Measurements from ENCODE around the gene DDX10.

The DDX10 gene

DNA sequence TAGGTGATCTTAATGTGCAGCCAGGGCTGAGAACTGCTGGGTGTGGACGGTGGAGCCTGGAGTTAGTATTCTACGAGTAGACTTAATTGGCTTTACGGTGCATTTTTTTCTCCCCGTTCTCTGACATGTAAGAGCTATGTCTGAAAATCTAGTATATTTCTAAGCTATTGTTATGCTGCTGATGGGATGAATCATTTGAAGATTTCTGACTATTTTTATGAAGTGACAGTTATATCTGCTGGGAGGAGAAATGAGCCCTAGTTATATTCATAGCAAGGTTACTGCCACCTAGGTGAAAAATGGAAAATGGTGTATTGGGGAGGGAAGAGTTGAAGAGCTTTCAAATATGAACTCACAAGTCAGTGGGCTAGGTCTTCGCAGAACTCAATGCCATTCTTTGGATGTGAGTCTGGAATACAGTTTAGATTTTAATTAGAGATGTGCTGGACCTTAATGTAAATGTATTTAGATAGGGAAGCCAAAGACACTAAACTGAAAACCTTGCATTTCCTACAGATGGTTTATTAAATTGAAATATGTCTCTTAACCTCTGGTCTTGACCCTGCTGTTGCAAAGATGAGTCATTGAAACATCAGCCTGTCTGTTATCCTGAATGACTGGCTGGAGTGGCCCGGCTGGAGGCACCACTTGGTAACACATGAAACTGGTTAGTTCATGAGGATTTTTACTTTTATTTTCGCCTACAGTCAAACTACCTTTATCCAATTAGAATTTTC, 293.7 kb downstream of the DDX10 start:
- no peak for DNase-seq

DNA sequence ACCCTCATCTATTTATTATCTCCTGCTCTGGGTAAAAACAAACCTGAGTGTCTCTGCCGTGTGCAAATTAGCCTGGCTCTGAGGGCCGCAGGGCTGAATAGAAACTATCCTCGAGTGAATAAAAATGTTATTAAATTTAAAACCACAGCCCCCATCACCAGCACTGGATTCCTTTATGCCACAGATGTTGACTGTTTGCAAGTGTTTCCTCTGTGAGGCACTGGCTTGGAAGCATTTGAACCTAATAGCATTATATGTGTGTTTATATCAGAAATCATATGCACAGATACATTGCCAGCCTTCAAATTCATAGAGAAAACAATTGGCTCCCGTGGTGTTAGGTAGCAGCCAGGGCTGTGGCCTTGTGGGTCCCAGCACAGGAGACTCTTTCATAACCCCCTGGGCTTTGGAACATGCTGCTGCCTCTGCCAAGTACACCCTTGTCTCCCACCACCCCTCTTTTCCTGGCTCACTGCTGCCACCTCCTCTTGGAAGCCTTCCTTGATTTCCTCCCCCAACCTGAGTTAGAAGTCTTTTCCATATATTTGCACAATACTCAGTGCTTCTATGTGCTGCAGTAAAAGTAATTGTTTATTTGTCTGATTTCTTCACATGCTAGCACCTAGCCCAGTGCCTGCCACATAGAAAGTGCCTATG, 294.4 kb downstream of the DDX10 start:
- no peak for DNase-seq

DNA sequence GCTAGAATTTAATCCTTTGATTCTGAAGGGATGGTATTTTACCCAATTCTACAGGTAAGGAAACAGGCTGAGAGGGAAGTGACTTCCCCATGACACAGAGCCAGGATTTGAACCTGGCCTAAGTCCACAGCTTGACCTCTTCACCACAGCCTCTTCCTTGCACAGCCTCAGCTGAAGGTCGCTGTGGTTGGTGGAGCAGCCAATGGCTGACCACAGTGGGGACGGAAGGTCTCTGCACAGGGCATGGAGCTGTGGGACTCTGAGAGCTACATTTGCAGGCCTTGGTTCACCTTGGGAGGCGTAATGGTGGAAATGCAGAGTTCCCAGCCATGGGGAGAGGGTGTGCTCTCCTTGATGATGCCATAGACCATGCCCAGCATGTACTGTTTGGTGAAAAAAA, 295.0 kb downstream of the DDX10 start:
- no peak for DNase-seq

DNA sequence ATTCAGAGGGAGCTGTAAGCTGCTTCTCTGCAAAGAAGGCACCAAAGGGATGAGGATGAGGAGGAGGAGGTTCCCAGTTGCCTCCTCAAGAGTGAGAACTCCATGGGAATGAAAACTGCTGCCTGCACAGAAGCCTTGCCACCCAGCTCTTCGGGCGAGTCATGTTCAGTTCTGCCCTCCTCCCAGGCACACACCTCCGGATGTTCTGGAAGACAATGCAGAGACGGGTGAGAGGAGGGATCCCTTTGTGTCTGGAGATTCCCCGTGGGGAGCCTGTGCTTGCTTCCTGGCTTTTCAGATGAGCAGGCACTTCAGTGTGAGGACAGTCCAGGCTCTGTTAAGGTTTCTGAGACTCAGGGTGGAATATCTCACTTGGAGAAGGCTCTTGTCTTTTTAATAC, 295.6 kb downstream of the DDX10 start:
- no peak for DNase-seq

DNA sequence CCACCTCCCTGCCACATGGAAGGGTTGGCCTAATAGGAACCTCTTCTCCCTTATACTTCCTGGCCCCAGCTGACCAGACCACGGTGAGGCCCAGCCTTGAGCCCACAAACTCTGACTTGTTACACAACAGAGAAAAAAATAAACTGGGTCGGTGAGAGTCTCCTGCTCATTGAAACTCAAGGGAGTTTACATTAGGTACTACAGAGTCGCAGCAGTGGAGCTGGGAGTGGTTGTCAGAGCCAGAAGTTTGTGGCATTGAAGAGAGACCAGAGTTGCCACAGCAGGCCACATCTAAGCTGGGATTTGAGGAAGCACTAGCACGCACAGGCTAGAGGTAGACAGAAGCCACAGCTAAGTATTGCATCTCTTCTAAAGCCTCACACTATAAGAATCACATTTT, 296.2 kb downstream of the DDX10 start:
- DNase-seq, result no peak

DNA sequence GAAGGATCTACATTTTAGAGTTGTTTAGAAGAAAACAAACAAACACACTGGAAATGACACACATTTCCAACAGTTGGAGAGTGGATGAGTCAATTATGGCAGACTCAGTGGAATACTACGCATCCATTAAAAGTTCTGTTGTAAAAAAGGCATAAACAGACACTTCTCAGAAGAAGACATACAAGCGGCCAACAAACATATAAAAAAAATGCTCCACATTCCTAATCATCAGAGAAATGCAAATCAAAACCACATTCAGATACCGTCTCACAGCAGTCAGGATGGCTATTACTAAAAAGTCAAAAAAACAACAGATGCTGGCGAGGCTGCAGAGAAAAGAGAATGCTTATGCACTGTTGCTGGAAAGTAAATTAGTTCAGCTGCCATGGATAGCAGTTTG, 298.2 kb downstream of the DDX10 start:
- DNase-seq, result no peak

DNA sequence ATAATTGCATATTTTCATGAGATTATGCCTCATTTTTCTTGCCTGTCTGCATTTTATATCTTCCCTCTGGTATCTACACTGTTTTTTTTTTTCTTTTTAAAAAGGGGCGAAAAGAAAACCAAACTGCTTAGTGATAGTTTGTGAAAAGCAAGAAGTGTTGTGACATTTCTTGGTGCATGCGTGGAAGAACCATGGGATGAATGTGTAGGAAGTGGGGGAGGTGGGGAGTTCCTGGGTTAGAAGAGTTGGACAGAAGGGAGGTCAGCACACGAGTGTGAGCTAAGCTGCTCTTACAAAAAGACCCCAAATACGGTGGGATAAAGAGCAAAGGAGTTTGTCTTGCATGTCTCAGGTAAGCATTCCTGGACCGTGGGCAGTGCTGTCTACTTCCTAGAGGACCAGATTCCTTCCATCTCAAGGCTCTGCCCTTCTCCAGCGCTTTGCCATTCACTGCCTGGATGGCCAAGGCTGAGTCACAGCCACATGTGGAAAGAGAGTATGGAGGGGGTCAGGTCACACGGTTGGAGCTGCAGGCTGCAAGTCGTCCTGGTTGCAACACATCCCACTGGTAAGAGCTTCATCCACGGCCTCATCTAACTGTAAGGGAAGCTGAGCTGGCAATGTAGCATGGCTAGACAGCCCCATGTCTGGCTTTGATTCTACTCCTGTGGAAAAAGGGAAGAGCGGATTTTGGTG, 300.6 kb downstream of the DDX10 start:
- no peak for DNase-seq

DNA sequence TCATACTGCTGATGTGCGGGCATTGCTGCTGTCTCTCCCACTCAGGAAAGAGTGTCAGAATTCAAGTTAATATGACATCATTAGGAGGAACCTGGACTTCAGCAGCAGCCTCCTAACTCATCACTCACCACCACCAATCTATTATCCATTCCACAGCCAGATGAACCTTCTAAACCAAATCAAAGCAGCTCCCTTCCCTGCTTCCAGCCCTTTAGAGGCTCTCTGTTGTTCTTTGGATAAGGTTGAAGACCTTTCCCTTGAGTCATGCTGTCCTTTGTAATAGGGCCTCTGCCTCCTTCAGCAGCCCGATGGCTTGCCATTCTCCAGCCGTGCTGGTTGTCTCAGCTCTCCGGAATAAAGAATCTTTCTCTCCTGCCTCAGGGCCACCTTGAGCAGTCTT, 301.3 kb downstream of the DDX10 start:
- DNase-seq, result no peak

DNA sequence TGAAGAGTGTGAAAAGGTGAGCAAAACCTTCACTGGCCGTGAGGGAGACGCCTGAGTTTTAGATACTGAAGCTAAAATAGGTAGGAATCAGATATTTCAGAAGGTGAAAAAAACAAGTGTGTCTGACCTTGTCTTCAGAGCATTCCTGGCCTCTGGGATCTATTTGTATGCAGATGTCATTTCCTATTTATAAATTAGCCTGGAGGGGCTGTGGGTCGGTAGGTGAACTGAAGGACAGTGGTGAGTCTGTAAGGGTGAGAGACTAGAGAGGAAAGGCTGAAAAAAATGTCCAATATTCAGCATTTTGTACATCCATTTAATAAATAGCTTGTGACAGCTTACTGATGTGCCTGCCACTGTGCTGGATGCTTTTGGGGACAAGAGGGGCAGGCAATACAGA, 302.1 kb downstream of the DDX10 start:
- no peak for DNase-seq

DNA sequence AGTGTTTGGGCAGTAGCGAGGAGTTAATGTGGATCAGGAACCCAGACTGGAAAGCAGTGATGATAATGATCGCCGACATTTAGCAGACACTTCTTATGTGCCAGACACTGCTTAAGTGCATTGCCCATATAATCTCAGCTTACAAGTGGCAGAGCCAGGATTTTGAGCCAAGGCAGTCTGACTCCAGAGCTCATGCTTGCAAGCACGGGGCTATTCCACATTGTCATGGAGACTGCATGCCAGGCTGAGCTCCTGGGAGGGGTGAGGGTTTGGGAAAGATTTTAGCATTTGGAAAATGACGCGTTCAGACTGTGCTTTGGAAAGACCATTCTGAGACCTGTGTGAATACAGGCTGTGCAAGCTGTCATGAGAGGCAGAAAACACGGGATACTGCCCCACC, 302.7 kb downstream of the DDX10 start:
- DNase-seq, result no peak

DNA sequence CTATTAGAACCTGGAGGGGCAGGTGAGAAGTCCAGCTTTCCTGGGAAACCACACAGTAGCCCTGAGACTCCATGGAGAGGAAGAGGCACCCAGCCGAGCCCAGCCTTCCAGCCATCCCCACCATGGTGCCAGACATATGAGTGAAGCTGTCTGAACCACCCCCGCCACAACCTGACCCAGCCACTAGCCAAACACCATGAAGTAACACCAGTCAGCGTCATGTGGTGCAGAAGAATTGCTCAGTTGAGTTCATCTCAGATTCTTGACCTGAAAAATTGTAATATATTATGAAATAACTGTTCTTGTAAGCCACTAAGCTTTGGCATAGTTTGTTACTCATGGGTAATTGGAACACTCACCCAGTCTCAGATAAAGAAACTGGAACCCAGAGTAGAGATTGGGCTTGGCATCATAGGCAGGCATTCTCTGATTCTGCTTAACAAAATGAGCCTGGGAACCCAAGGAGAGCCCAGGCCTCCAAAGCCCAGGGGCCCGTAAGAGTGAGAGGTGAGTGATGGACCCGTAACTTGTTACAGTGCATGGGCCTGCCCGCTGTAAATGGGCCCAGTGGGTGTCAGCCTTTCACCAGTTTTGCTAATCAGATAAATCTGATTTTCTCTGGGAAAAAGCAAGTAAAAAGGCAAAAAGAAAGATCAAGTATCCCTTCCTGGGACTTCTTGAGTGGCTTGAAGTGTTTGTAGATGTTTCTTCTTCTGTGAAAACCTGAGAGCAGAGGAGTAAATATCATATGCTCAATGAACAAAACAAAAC, 305.5 kb downstream of the DDX10 start:
- no peak for DNase-seq

DNA sequence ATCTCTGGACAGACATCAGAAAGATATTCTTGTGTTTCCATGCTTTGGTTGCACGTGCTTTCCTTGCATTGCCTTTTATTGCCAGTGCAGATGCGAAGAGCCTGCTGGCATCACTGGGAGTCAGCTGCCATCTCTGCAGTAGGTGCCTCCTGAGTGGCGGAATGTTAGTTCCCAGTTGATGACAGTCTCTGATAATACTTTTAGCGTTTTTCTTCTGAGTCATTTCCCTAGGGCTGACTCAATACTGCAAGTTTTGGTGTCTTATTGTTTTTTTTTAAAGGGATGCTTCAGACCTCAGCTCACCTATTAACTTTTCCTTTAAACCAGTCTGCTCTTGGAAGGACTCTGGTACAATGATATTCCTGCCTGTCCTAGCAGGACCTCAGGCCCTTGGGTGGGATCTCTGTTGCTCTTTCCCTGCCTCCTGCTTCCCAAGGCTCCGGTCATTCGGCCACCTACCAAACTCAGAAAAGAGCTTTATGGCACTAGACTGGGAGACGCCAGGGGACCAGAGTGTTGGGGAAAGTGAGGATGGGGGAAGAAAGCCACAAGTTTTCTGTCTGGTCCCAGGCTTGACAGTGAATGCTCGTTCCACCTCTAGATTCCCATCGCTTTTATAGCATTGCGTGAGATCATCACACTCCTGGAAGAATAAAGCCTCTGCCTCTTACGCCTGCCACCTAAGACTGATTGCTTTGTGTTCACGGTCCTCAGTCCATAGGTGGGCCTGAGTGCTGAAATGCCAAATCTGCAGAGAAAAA, 308.7 kb downstream of the DDX10 start:
- DNase-seq, result no peak

DNA sequence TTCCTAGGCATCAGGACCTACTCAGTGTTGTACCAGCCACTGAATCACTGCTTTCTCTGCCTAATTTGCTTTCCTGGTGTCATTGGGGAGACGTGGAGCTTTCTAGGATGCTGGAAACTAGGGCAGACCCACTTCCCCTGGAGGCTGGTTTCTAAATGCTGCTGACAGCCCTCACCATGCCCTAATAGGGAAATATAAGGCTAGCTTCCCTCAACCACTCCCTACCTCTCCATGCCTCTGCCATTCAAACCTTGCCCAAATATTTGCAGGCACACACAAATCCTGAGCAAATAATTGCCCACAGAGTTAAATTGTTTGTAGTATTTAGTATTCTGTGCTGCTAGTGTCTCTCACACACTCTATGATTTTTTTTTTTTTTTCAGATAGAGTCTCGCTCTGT, 310.2 kb downstream of the DDX10 start:
- no peak for DNase-seq

DNA sequence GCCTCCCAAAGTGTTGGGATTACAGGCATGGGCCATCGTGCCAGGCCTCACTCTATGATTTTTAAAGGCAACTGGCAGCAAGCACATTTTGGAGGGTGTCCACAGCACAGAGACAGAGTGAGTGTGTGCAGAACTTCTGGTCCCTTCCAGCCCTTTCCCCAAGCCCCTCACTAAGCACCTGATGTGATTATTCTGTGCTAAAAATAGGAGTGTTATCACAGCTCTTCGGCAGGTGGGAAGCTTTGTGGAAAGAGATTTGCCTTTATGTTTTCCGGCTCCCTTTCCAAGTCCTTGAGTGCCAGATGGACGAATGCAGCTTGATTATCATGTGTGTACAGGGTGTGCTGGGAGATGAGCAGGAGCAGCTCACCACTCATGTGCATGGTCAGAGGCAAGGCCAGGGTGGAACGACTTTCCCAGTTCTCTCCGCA, 310.8 kb downstream of the DDX10 start:
- DNase-seq, result no peak

DNA sequence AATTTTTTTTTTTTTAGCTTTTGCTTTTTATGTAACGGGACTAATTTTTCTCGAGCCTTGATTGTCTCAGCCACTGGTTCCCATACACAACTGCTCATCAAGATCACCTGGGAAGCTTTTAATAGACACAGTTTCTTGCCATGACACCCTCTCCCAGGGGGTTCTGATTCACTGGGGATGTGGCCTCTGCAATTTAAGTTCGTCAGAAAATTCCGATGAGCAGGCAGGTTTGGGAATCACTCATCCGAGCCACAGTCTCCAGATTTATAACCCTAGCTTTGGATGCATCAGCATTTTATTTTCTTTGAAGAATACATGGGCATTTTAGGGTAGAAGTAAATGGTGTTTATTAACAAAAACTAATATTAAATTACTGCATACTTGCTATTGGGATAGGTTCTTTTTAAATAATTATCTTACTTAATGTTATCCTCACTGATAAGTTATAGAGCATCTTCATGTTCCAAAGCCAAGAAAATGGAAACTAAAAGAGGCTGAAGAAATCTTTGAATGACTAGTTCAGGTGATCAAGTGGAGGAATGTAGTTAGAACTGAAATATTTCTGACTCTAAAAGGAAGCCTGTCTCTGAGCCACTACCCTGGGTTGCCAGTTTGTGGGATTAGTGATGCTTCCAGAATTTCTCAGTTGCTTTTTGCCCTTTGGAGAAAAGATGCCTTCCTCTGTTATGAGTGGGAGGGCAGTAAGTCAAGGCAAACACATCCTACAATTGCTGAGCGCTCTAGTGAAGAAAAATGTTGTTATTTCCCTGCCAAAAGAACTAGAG, 319.0 kb downstream of the DDX10 start:
- DNase-seq, result no peak

DNA sequence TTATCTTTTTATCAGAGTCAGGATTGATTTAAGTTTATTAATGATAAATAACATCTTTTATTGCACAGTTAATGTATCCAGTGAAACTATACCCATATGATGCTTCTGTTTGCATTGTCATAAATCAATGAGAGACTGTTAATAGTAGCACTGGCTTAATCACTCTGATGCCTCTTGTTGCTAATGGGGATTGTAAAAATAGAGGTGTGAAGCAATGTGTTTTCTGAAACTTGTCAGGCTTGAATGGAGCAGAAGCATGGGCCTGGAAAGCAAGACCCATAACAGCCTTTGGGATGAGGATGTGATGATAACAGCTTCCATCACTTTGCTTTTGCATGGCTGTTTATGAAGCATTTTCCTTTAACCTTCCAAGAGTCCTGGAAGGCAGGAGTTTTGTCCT, 319.7 kb downstream of the DDX10 start:
- DNase-seq, result no peak

DNA sequence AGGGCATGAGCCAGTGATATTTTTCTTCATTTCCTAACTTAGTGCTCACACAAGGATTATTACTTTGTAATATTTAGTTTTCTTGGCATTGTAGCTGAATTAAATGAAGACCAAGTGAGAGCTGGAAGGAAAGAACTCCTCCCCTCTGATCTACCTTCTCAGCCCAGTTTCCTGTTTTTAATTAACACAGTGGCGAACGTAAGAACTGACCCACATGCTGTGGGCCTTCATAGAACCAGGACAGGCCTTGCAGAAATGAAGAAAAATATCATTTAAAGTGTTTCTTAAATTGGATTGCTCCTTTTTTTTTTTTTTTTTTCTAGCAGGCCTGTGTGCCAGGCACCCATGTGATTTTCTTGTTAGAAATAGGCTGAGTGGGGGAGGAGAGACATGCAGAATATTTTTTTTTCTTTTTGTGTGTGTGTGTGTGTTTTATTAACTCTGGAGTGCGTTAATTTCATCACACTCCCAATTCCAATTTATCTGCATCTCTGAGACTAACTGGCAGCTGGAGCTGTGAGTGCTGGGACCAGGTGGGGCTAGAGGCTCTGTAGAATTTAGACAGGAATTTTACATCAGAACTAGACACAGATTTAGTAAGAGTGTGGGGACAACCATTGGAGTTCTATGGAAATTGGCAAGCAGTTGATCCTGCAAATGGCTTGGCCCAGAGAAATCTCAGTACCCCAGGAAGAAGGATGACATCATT, 320.5 kb downstream of the DDX10 start:
- DNase-seq, result no peak

DNA sequence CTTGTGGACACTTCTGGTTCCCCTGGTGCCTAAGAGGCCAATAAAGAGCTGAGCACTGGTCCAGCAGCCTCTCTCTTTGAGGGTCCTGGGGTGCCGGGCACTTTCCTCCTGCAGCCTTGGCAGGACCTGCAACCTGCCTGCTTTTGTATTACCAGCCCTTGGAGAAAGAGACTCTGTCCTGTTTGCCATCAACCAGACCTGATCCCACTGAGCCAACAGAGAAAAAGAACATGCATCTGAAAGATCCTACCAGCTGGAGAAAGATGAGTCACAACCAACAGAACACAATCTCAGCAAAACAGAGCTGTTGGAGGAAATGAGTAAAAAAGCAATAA, 321.0 kb downstream of the DDX10 start:
- no peak for DNase-seq

Measured in stimulated activated naive CD4-positive, alpha-beta T cell treated with Interleukin-2 at 50 U/mL for 16 hours (primary cell).